HG02970 (cell line): Measurements from ENCODE around the gene PIEZO2.
"Not testable (repeated sequence)": the region's sequence is repeated elsewhere in the genome, so short reads cannot be mapped to it uniquely, and the experiment has no call there.

Experiments
- ATAC-seq: cut with Tn5 transposase; IDR thresholded peaks from one replicate; pipeline ENCODE4 v1.9.1; 2021; ENCODE audit warnings: mild to moderate bottlenecking, moderate library complexity, moderate number of reproducible peaks; ENCODE audit not compliant: unreplicated experiment, low FRiP score

Gene PIEZO2

GRCh38 chr18:10860928-10861327, 288.4 kb downstream of the PIEZO2 start:
- no peak for ATAC-seq

DNA sequence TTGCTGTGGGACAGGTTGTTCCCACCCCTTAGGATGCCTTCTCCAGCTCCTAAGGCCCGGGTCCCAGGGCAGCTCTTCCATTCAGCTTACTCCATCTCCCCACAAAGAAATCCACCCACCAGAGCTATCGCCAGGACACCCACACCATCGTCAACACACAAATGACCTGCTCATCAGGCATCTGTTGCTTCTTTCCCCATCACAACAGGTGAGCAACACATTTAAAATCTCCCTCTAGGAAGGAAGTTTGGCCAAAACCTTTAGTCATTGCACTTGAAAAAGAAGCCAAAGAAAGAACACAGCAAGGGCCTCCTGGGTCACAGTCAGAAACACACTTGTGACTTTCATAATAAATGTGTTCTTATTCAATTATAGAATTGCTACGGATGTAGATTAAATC, 289.0 kb downstream of the PIEZO2 start:
- ATAC-seq = no peak

DNA sequence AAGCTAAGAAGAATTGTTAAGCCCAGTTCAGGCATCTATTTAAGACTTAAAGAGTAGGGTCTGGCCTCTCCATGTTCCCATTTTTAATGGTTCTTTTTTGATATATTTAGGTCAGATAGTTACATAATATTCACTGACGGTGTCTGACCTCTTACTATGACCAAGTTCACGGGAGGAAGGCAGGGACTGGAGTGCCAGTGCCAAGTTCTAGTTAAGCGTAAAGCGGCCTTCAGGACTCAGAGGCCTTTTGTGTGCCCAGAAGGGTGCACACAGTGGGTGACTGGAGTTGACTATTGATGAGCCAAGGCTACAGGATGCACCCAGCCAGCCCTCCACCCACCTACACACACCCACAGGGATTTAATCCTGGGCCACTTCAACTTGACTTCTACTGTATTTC, 290.9 kb downstream of the PIEZO2 start:
- no peak for ATAC-seq

DNA sequence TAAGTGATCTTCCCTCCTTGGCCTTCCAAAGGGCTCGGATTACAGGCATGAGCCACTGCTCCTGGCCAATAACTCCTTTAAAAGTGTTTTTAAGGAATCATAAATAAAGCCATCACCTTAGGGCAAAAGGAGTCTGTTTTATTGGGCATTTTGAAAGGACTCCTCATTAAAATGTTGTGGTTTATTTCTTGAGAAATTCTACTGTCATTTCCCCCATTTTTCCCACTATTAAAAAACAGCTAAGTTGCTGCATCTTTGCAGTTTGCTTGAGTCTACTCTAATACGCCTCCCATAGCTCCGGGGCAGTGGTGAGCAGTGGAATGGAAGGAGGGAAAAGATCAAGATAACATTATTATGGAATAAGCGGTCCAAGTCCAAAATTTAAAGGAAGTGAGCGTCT, 293.2 kb downstream of the PIEZO2 start:
- no peak for ATAC-seq

DNA sequence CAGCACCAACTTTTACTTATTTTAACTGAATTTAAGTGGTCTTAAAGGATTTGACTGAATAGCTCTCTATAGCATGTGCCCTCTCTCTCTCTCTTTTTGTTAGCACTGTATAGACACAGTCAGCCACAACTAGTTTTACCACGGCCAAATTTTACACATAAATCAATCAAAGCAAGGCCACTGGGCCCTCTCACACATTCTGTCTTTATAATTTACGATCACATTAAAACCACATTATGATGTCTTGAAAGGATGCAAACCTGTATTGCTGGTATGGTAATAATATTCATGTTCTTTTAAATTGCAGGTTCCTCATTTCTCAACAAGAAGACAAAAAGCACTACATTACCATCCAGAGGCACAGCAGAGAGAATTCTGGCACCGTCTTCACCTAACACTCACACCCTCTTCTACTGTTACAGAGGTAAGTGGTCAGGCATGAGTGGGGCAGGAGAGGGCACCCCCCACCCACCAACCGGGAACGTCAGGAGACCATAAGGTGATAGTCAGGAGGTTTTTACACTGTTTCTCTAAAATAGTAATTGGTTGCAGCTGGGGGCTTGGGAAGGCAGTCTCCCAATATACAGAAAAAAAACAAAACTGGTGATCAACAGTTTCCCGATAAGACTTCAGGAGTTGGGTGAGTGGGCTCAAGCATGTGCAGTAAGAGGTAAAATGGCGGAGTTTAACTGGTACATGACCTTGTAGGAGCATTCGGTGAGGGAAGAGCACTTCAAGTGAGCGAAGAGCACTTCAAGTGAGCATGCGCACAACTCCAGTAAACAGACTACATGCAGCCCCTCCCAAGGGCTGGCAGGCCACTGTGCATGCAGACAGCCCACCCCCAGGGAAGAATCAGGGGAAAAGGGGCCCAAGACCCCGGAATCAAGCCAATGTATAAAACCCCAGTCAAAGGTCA, 296.7 kb downstream of the PIEZO2 start:
- ATAC-seq = no peak

DNA sequence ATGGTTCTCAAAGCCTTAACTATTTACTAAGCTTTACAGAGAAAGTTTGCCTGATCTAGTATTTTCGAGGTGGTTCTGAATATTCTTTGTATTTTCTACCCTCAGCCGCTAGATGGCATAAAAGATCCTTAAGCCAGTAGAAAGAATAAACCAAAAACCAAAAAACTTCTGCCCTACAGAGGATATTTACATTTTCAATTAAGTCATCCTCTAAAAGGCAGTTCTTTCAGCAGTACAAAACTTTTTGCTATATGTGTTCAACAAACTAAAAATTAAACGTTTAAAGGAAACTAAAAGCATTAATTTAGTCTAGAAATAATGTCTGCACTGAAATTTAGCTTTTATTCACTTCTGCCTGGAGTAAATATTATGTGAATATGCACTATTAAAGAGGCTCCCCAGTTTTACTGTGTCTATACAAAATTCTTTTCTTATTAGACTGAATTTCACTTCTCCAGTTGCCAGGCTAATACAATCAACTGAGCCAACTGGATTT, 297.5 kb downstream of the PIEZO2 start:
- ATAC-seq = no peak

- no peak for ATAC-seq
These were observed 298.5 kb downstream of the PIEZO2 start for GRCh38 chr18:10850840-10851239.

DNA sequence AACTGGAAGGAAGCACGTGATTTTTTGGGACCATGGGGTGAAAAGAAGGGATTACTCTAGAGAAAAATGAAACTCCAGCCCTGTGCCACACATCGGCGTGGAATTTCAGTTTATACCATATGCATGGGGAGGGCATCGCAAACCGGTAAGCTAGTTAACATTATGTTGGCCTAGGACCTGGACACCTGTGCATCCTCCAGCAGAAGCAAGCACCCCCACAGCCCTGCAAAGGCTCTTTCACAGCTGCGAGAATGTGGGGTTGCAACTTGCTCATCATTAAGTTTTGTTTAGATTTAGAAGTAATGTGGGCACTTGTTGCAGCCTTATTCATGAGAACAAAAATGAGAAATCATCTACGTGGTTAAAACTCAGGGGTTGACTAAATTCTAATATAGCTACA, 299.2 kb downstream of the PIEZO2 start:
- ATAC-seq = no peak

- no peak for ATAC-seq
These were observed 301.5 kb downstream of the PIEZO2 start for GRCh38 chr18:10847907-10848306.

- no peak for ATAC-seq
These were observed 302.0 kb downstream of the PIEZO2 start for GRCh38 chr18:10847408-10847790.

GRCh38 chr18:10846657-10847407, 302.5 kb downstream of the PIEZO2 start:
- no peak for ATAC-seq

- not testable (repeated sequence) for ATAC-seq
These were observed 303.3 kb downstream of the PIEZO2 start for GRCh38 chr18:10846035-10846434.

- ATAC-seq = no peak
These were observed 305.8 kb downstream of the PIEZO2 start for GRCh38 chr18:10843565-10843964.

GRCh38 chr18:10842861-10843260, 306.5 kb downstream of the PIEZO2 start:
- ATAC-seq = no peak

- no peak for ATAC-seq
These were observed 307.0 kb downstream of the PIEZO2 start for GRCh38 chr18:10842371-10842770.

- no peak for ATAC-seq
These were observed 308.2 kb downstream of the PIEZO2 start for GRCh38 chr18:10841203-10841602.

DNA sequence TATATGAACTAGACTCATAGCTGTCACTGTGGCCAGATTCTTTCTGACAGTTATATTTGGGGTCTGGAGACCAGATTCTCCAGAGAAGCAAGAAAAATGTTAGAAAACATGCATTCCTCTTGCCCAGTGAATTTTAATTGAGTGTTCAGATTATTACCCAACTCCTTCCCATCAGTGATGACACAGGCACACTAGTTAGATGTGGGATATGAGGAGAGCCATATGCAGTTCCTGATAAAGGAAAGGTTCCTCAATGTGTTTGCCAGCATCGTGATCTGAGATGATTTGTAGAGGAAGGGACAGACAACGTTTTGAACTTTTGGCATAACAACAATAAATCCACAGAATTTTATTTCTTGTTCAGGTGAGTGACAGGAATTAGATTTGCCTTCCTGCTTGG, 308.6 kb downstream of the PIEZO2 start:
- ATAC-seq = no peak

GRCh38 chr18:10839421-10839820, 309.9 kb downstream of the PIEZO2 start:
- ATAC-seq = no peak

GRCh38 chr18:10838553-10838952, 310.8 kb downstream of the PIEZO2 start:
- ATAC-seq = no peak

DNA sequence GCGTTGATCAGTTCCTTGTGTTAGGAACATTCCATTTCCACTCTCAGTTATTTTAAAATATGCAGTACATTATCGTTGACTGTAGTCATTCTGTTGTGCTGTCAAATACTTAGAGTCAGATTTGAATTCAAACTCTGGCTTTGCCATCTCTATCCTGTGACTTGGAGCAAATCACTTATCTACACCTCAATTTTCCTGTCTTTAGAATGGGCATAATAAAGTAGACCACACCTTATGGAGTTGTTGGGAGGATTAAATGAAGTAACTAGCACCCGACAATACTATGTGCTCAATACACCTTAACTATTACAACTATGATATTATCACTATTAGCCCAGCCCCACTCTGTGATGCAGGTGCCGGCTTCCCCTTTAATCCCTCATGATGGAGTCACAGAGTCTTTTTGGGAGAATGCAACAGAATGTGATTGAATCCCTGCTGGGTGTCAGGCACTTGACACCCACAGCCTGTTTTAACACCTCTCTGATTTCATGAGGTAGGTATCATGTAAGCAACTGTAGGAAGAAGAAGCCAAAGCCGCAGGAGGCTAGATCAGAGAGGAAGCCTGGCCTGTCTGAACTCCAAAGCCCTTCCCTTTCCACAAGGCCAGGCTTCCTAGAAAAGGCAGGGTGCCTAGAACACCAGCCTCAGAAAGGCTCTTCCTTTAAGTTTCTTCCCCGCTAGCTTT, 315.1 kb downstream of the PIEZO2 start:
- ATAC-seq = no peak

DNA sequence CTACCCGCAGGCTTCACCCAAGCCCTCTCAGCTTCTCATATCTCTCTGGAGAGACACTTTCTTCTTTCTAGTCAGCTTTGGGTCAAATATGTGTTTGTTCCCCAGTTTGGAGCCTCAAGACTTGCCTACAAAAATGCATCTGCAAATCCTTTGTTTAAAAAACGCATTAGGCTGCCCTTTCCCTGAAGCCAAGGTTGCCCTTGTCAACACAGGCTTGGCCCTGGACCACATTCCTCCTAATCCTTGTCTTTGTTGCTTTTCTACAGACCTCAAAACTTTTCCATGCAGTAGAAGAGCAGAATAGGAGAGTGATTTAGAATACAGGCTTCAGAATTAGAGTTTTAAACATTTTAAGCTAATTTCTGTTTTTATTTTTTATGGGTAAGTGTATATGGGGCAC, 315.7 kb downstream of the PIEZO2 start:
- ATAC-seq = no peak
